Stimulated activated CD8-positive, alpha-beta memory T cell treated with anti-CD3 and anti-CD28 coated beads, Interleukin-15, amount 100 ng/mL, for 24 hours (primary cell): ENCODE results near the gene CNOT10.
"Not testable (repeated sequence)": the region's sequence is repeated elsewhere in the genome, so short reads cannot be mapped to it uniquely, and the experiment has no call there.

Source experiments
- DNase-seq: peaks from one replicate; pipeline ENCODE4 v3.0.0-alpha.2; 2020; ENCODE audit warnings: low read depth

CNOT10 gene

GRCh38 chr3:32684800-32685542 lies at the start of gene CNOT10:
Gene CNOT10 (plus strand): TSS chr3:32685188. CDS start chr3:32685461, 273 bp downstream.
- DNase-seq, result peak; percentile 83

GRCh38 chr3:32640939-32641338 lies 44.0 kb upstream of the CNOT10 start:
- DNase-seq, result no peak

GRCh38 chr3:32641356-32641755 lies 43.6 kb upstream of the CNOT10 start:
- DNase-seq, result no peak

GRCh38 chr3:32643354-32643753 lies 41.6 kb upstream of the CNOT10 start:
- DNase-seq, result no peak

GRCh38 chr3:32643816-32644215 lies 41.2 kb upstream of the CNOT10 start:
- no peak for DNase-seq

GRCh38 chr3:32644380-32644779 lies 40.6 kb upstream of the CNOT10 start:
- no peak for DNase-seq

GRCh38 chr3:32646761-32647160 lies 38.2 kb upstream of the CNOT10 start:
- DNase-seq, result no peak

- DNase-seq, result not testable (repeated sequence)
Measured at GRCh38 chr3:32652337-32653100, 32.5 kb upstream of the CNOT10 start.

GRCh38 chr3:32655167-32655566 lies 29.8 kb upstream of the CNOT10 start:
- DNase-seq, result no peak

- DNase-seq, result no peak
Measured at GRCh38 chr3:32660634-32661033, 24.4 kb upstream of the CNOT10 start.

GRCh38 chr3:32662647-32663046 lies 22.3 kb upstream of the CNOT10 start:
- no peak for DNase-seq

- DNase-seq, result not testable (repeated sequence)
Measured at GRCh38 chr3:32664630-32665075, 20.3 kb upstream of the CNOT10 start.

- no peak for DNase-seq
Measured at GRCh38 chr3:32667072-32667582, 17.9 kb upstream of the CNOT10 start.

GRCh38 chr3:32669226-32669625 lies 15.8 kb upstream of the CNOT10 start:
- not testable (repeated sequence) for DNase-seq

- not testable (repeated sequence) for DNase-seq
Measured at GRCh38 chr3:32673730-32674129, 11.3 kb upstream of the CNOT10 start.

GRCh38 chr3:32675164-32675563 lies 9.8 kb upstream of the CNOT10 start:
- no peak for DNase-seq

- no peak for DNase-seq
Measured at GRCh38 chr3:32675650-32676049, 9.3 kb upstream of the CNOT10 start.

GRCh38 chr3:32681811-32682210 lies 3.2 kb upstream of the CNOT10 start:
- no peak for DNase-seq

GRCh38 chr3:32684029-32684799 lies 774 bp upstream of the CNOT10 start:
- DNase-seq, result no peak

- no peak for DNase-seq
Measured at GRCh38 chr3:32685543-32686185, 676 bp downstream of the CNOT10 start.

- no peak for DNase-seq
Measured at GRCh38 chr3:32686713-32687112, 1.7 kb downstream of the CNOT10 start.

- no peak for DNase-seq
Measured at GRCh38 chr3:32691847-32692246, 6.9 kb downstream of the CNOT10 start.
